Islet of Langerhans (tissue), 1 donor: Measurements from ENCODE around the gene VAV2.

Source experiments
- FAIRE-seq: peaks from one replicate; lab custom pipeline; 2011; peaks lifted over from hg19 to GRCh38; lab: Jason Lieb, UNC

VAV2 gene

GRCh38 chr9:133991964-133992779 is at the start of gene VAV2:
VAV2 (minus strand) TSS chr9:133992324; CDS start chr9:133992278, 46 bp downstream.
- no peak for FAIRE-seq

- no peak for FAIRE-seq
Observed at GRCh38 chr9:134041649-134041962, 49.5 kb upstream of the VAV2 start.

GRCh38 chr9:134040781-134041648 is 48.9 kb upstream of the VAV2 start:
- no peak for FAIRE-seq

- FAIRE-seq = no peak
Observed at GRCh38 chr9:134040176-134040565, 48.0 kb upstream of the VAV2 start.

GRCh38 chr9:134039386-134040175 is 47.5 kb upstream of the VAV2 start:
- no peak for FAIRE-seq

GRCh38 chr9:134037641-134038040 is 45.5 kb upstream of the VAV2 start:
- FAIRE-seq = peak; percentile 17

- no peak for FAIRE-seq
Observed at GRCh38 chr9:134036130-134036529, 44.0 kb upstream of the VAV2 start.

- no peak for FAIRE-seq
Observed at GRCh38 chr9:134035041-134036039, 43.2 kb upstream of the VAV2 start.

- FAIRE-seq = no peak
Observed at GRCh38 chr9:134034215-134035040, 42.3 kb upstream of the VAV2 start.

- FAIRE-seq = no peak
Observed at GRCh38 chr9:134033516-134034214, 41.5 kb upstream of the VAV2 start.

- FAIRE-seq = no peak
Observed at GRCh38 chr9:134032456-134033222, 40.5 kb upstream of the VAV2 start.

GRCh38 chr9:134031783-134032182 is 39.7 kb upstream of the VAV2 start:
- FAIRE-seq = no peak

GRCh38 chr9:134030821-134031470 is 38.8 kb upstream of the VAV2 start:
- no peak for FAIRE-seq

- FAIRE-seq = no peak
Observed at GRCh38 chr9:134029248-134030226, 37.4 kb upstream of the VAV2 start.

- FAIRE-seq = no peak
Observed at GRCh38 chr9:134028575-134029247, 36.6 kb upstream of the VAV2 start.

- FAIRE-seq = no peak
Observed at GRCh38 chr9:134028076-134028475, 36.0 kb upstream of the VAV2 start.

GRCh38 chr9:134027561-134027960 is 35.4 kb upstream of the VAV2 start:
- no peak for FAIRE-seq
